Measurements from ENCODE around the gene RAB5B.

- TF ChIP-seq EZH2 (optimal IDR thresholded peaks at IDR 0.05; ENCODE audit: low read depth, low read length) (no peak), CTCF (IDR thresholded peaks at IDR 0.05; ENCODE audit: low read length) (no peak)
These were observed 17.2 kb downstream of the RAB5B start for GRCh38 chr12:55991110-55991509.
